Gastroesophageal sphincter (tissue), 4 donors: ENCODE measurements around the gene BSPRY. TPM values are rescaled to one million over a fixed set of nuclear protein-coding genes. Genes with fewer than 3 reads are reported as not detected.

Experiments
- ATAC-seq: fragments of 150-250 bp; one replicate; pipeline ENCODE4 v1.9.1; 2016; ENCODE audit warnings: mild to moderate bottlenecking, moderate library complexity
- H3K27ac ChIP-seq, 4 donors: fragments of 200-600 bp; sonication (generic) in 3 of 4; 1 replicate in 3 of 4; 2 replicates in 1 of 4; pipeline ENCODE4 v1.5.1; 2016 to 2019
- H3K27me3 ChIP-seq: fragments of 200-600 bp; sonication (generic); one replicate; pipeline ENCODE4 v1.5.1; 2019
- H3K36me3 ChIP-seq, 2 donors: fragments of 200-600 bp; sonication (generic); one replicate each; pipeline ENCODE4 v1.5.1; 2019; ENCODE audit warnings: control low read depth in 1 of 2
- H3K4me1 ChIP-seq, 3 donors: fragments of 200-600 bp; sonication (generic); 1 replicate in 2 of 3; 2 replicates in 1 of 3; pipeline ENCODE4 v1.5.1; 2016 to 2019; ENCODE audit warnings: control low read depth in 2 of 3
- H3K4me3 ChIP-seq, 2 donors: fragments of 200-600 bp; sonication (generic); one replicate each; pipeline ENCODE4 v1.5.1; 2019; ENCODE audit warnings: mild to moderate bottlenecking in 1 of 2, moderate library complexity in 1 of 2
- H3K9me3 ChIP-seq, 3 donors: fragments of 200-600 bp; sonication (generic); one replicate each; pipeline ENCODE4 v1.5.1; 2017 to 2019; ENCODE audit warnings: control low read depth in 2 of 3
- CTCF ChIP-seq, 4 experiments: fragments of 200-600 bp in 2 of 4; fragments of 450-650 bp in 2 of 4; sonication (generic) in 1 of 4; IDR thresholded peaks; one replicate each; pipeline ENCODE4 v1.5.1; 2017 to 2019; ENCODE audit warnings: antibody characterized with exemption in 4 of 4, mild to moderate bottlenecking in 2 of 4, moderate library complexity in 2 of 4
- EP300 ChIP-seq: sonication (generic); formaldehyde crosslinking; IDR thresholded peaks from one replicate; pipeline ENCODE4 v1.6.1; 2017; ENCODE audit warnings: antibody characterized with exemption, mild to moderate bottlenecking
- POLR2A ChIP-seq, 2 donors: fragments of 450-650 bp; IDR thresholded peaks; one replicate each; pipeline ENCODE4 v1.6.1; 2017; ENCODE audit warnings: antibody characterized with exemption in 2 of 2, mild to moderate bottlenecking in 2 of 2, moderate library complexity in 1 of 2
- POLR2AphosphoS5 ChIP-seq: sonication (generic); formaldehyde crosslinking; IDR thresholded peaks from one replicate; pipeline ENCODE4 v1.6.1; 2017; ENCODE audit warnings: antibody characterized with exemption
- WGBS, 2 donors: methylation state at CpG; one replicate each; pipeline ENCODE4 v1.1.5; 2018; ENCODE audit warnings: low coverage in 1 of 2; 5-methylcytosine and 5-hydroxymethylcytosine counted together
- total RNA-seq, 4 donors: library from RNA; depleted of rRNA; stranded (reverse); fragments of >200 nt; gene quantifications; one replicate each; pipeline ENCODE4 v1.1.0, GENCODE V29; 2016

BSPRY gene
- total RNA-seq, result 1 to 10 TPM in 1 of 4 donors, under 1 TPM in 3; 0.16 to 4.0 (median 0.36) TPM

GRCh38 chr9:113349445-113350094, at the start of gene BSPRY:
BSPRY (plus strand) TSS chr9:113349541; CDS start chr9:113349580, 39 bp downstream.
- Histone ChIP-seq H3K27me3 (peaks cover 52% of the 10 kb centered on the region), H3K27ac (peak within 1 kb of the TSS in 1 of 4 donors; percentile 29), H3K4me1 (peaks cover 0 to 21% (median 4%) of the 10 kb centered on the region in 3 donors), H3K4me3 (peak within 1 kb of the TSS; percentile 41 to 58), H3K36me3 (no peaks in the 10 kb centered on the region), H3K9me3 (no peaks in the 10 kb centered on the region)
- 5% methylated on average over 3 of the region's 71 CpGs; no CpG with 5 or more reads in 1 of the 2 donors for WGBS, 2 donors
- no peak for TF ChIP-seq CTCF (IDR thresholded peaks at IDR 0.05)
- TF ChIP-seq POLR2A (IDR thresholded peaks at IDR 0.05), result no peak
- no peak for TF ChIP-seq EP300
- TF ChIP-seq POLR2AphosphoS5, result no peak
- ATAC-seq, result peak; percentile 57

- no peak for ATAC-seq
- no peak overlapping the region for H3K4me3 ChIP-seq
- no peak for TF ChIP-seq CTCF (IDR thresholded peaks at IDR 0.05)
- TF ChIP-seq EP300, result no peak
- TF ChIP-seq POLR2A (IDR thresholded peaks at IDR 0.05), result no peak
- no peak for TF ChIP-seq POLR2AphosphoS5
- H3K36me3 ChIP-seq, result no peaks in the 10 kb centered on the region
- no peaks in the 10 kb centered on the region for H3K9me3 ChIP-seq
- 32 to 37% methylated on average over 5 to 7 of the region's 8 CpGs for WGBS, 2 donors
- no peaks in the 10 kb centered on the region for H3K4me1 ChIP-seq
- H3K27me3 ChIP-seq, result peaks cover 14% of the 10 kb centered on the region
- no peak overlapping the region for H3K27ac ChIP-seq
Observed at GRCh38 chr9:113299800-113300292, 49.5 kb upstream of the BSPRY start.

GRCh38 chr9:113301548-113301947, 47.8 kb upstream of the BSPRY start:
- Histone ChIP-seq H3K4me1 (no peaks in the 10 kb centered on the region), H3K27me3 (peaks cover 27% of the 10 kb centered on the region), H3K27ac (no peak overlapping the region), H3K9me3 (no peaks in the 10 kb centered on the region), H3K36me3 (no peaks in the 10 kb centered on the region), H3K4me3 (no peak overlapping the region)
- 75 to 81% methylated on average over 6 to 8 of the region's 8 CpGs for WGBS, 2 donors
- no peak for TF ChIP-seq POLR2A (IDR thresholded peaks at IDR 0.05)
- TF ChIP-seq POLR2AphosphoS5, result no peak
- no peak for TF ChIP-seq EP300
- no peak for TF ChIP-seq CTCF (IDR thresholded peaks at IDR 0.05)
- ATAC-seq, result no peak

GRCh38 chr9:113302792-113303418, 46.4 kb upstream of the BSPRY start, which contains the start of gene RNF183:
RNF183 (minus strand) TSS chr9:113303376; CDS start chr9:113298184, 5,192 bp downstream.
- Histone ChIP-seq H3K9me3 (no peaks in the 10 kb centered on the region), H3K36me3 (no peaks in the 10 kb centered on the region), H3K4me3 (no peak within 1 kb of the TSS), H3K27ac (no peak within 1 kb of the TSS), H3K27me3 (peaks cover 37% of the 10 kb centered on the region), H3K4me1 (no peaks in the 10 kb centered on the region)
- ATAC-seq, result no peak
- TF ChIP-seq POLR2A (IDR thresholded peaks at IDR 0.05) (no peak), POLR2AphosphoS5 (no peak), CTCF (IDR thresholded peaks at IDR 0.05) (no peak), EP300 (no peak)
- WGBS, 2 donors, result 70 to 82% methylated on average over 8 to 22 of the region's 25 CpGs
